Right cardiac atrium (tissue), 5 donors: ENCODE results near the gene BRD1. TPM values are rescaled to one million over a fixed set of nuclear protein-coding genes. Genes with fewer than 3 reads are reported as not detected.
"Not testable (repeated sequence)": the region's sequence is repeated elsewhere in the genome, so short reads cannot be mapped to it uniquely, and the experiment has no call there.

ENCODE experiments used
- ATAC-seq, 2 donors: fragments of 200-7000 bp; cut with Tn5 transposase; one replicate each; pipeline versions ENCODE4 v1.8.0 to v1.9.1; 2020; ENCODE audit warnings: moderate library complexity in 2 of 2, mild to moderate bottlenecking in 1 of 2
- DNase-seq, 3 donors: peaks; one replicate each; pipeline ENCODE4 v3.0.0-alpha.2; 2020
- H3K27ac ChIP-seq: one replicate; pipeline ENCODE4 v1.5.1; 2013; ENCODE audit warnings: mild to moderate bottlenecking, low read length, control low read depth, moderate library complexity
- H3K27me3 ChIP-seq: one replicate; pipeline ENCODE4 v1.6.1; 2013; ENCODE audit not compliant: control insufficient read depth, insufficient read depth
- H3K4me1 ChIP-seq: one replicate; pipeline ENCODE4 v1.6.1; 2013; ENCODE audit warnings: low read length; ENCODE audit not compliant: control insufficient read depth, insufficient read depth
- H3K4me3 ChIP-seq: one replicate; pipeline ENCODE4 v1.5.1; 2013; ENCODE audit warnings: low read length, control low read depth
- H3K9me3 ChIP-seq: one replicate; pipeline ENCODE4 v1.6.1; 2013; ENCODE audit warnings: low read length; ENCODE audit not compliant: control insufficient read depth
- WGBS: extraction: QIAGEN DNeasy Blood & Tissue Kit; methylation state at CpG from one replicate; pipeline ENCODE4 v1.1.7; 2013; 5-methylcytosine and 5-hydroxymethylcytosine counted together
- intact Hi-C, 4 donors: fragments of 100-400 bp; cut with DNase I; formaldehyde crosslinking; loops; one replicate each; pipeline versions ENCODE4 v1.11.0 to v1.14.0; 2022 to 2023
- polyA plus RNA-seq: library from polyadenylated mRNA; stranded (reverse); fragments of 200-250 nt; gene quantifications from one replicate; pipeline ENCODE4 v1.2.3, GENCODE V29; 2013
- total RNA-seq, 4 donors: library from RNA; stranded (reverse); fragmentation: NEBNext Ultra II Directional; extraction: Animal tissue kit (Norgen Biotek cat#: 25700); gene quantifications; one replicate each; pipeline ENCODE4 v1.2.1, GENCODE V29; 2021
- donor health status: healthy with polysubstance abuse.
- donor health status: DM: no; HTN: yes; CAD: no.
- donor health status: DM: no; HTN: no; CAD: no.
- donor health status: DM: no; HTN: yes; CAD: no; lungs with severe emphysema.
- donor health status: DM: yes; HTN: yes; CAD: no.

BRD1 gene
- total and polyA plus RNA-seq, 5 donors: 16.3 to 19.4 (median 18.2) TPM

GRCh38 chr22:49852898-49853894, 25.5 kb upstream of the BRD1 start, which contains the start of gene ZBED4:
TSS of gene ZBED4 (plus strand) at chr22:49853844. CDS start at chr22:49883663, 29,819 bp downstream.
- WGBS: under 1% methylated on average over 126 of the region's 127 CpGs
- Histone ChIP-seq H3K27me3 (no peaks in the 10 kb centered on the region), H3K27ac (peak within 1 kb of the TSS; percentile 53), H3K4me3 (peak within 1 kb of the TSS; percentile 97), H3K9me3 (no peaks in the 10 kb centered on the region), H3K4me1 (peaks cover 2% of the 10 kb centered on the region)
- DNase-seq (peak; percentile 98 to 100 (median 99)), ATAC-seq (peak; percentile 96)
- intact Hi-C loops: no loop called here

GRCh38 chr22:49852568-49852897, 24.9 kb upstream of the BRD1 start:
- H3K4me1 ChIP-seq, H3K9me3 ChIP-seq, ATAC-seq, DNase-seq, intact Hi-C loops, H3K27me3 ChIP-seq: not testable (repeated sequence)
- Histone ChIP-seq H3K27ac (peak overlapping the region; percentile 53), H3K4me3 (peak overlapping the region; percentile 61)
- WGBS: 58% methylated on average over 13 of the region's 13 CpGs

- Histone ChIP-seq H3K27me3 (no peaks in the 10 kb centered on the region), H3K27ac (no peak overlapping the region), H3K4me3 (no peak overlapping the region), H3K4me1 (peaks cover 2% of the 10 kb centered on the region), H3K9me3 (no peaks in the 10 kb centered on the region)
- WGBS: 81% methylated on average over 10 of the region's 10 CpGs
- intact Hi-C loops: no loop called here
- ATAC-seq (no peak), DNase-seq (peak in 1 of 3 donors; percentile 25)
Measured at GRCh38 chr22:49850959-49851802, 23.5 kb upstream of the BRD1 start.

GRCh38 chr22:49850021-49850911, 22.6 kb upstream of the BRD1 start:
- Histone ChIP-seq H3K27me3 (no peaks in the 10 kb centered on the region), H3K9me3 (no peaks in the 10 kb centered on the region), H3K4me1 (no peaks in the 10 kb centered on the region), H3K4me3 (no peak overlapping the region), H3K27ac (no peak overlapping the region)
- DNase-seq (peak in 1 of 3 donors; percentile 49), ATAC-seq (no peak)
- 45% methylated on average over 31 of the region's 31 CpGs for WGBS
- intact Hi-C loops: no loop called here

- intact Hi-C loops: no loop called here
- ATAC-seq (no peak), DNase-seq (peak in 1 of 3 donors; percentile 58)
- Histone ChIP-seq H3K4me3 (peak overlapping the region; percentile 65), H3K4me1 (no peaks in the 10 kb centered on the region), H3K9me3 (no peaks in the 10 kb centered on the region), H3K27ac (no peak overlapping the region), H3K27me3 (no peaks in the 10 kb centered on the region)
- WGBS: 1% methylated on average over 89 of the region's 89 CpGs
Measured at GRCh38 chr22:49849161-49850020, 21.7 kb upstream of the BRD1 start.

- DNase-seq (no peak), ATAC-seq (no peak)
- Histone ChIP-seq H3K4me3 (peak overlapping the region; percentile 65), H3K4me1 (no peaks in the 10 kb centered on the region), H3K9me3 (no peaks in the 10 kb centered on the region), H3K27me3 (no peaks in the 10 kb centered on the region), H3K27ac (no peak overlapping the region)
- intact Hi-C loops: no loop called here
- 2% methylated on average over 51 of the region's 51 CpGs for WGBS
Measured at GRCh38 chr22:49848690-49849160, 21.1 kb upstream of the BRD1 start.

GRCh38 chr22:49847751-49848689, 20.3 kb upstream of the BRD1 start:
- DNase-seq: peak in 2 of 3 donors; percentile 32 to 78
- Histone ChIP-seq H3K27ac (no peak overlapping the region), H3K4me1 (no peaks in the 10 kb centered on the region), H3K4me3 (peak overlapping the region; percentile 65), H3K9me3 (no peaks in the 10 kb centered on the region), H3K27me3 (no peaks in the 10 kb centered on the region)
- intact Hi-C loops: no loop called here
- ATAC-seq: peak in 1 of 2 donors; percentile 8
- WGBS: 16% methylated on average over 64 of the region's 64 CpGs

- intact Hi-C loops: no loop called here
- Histone ChIP-seq H3K27ac (no peak overlapping the region), H3K9me3 (no peaks in the 10 kb centered on the region), H3K27me3 (no peaks in the 10 kb centered on the region), H3K4me3 (no peak overlapping the region), H3K4me1 (no peaks in the 10 kb centered on the region)
- DNase-seq (no peak), ATAC-seq (no peak)
- 76% methylated on average over 19 of the region's 19 CpGs for WGBS
Measured at GRCh38 chr22:49845666-49846459, 18.2 kb upstream of the BRD1 start.
